Vagina (tissue), 2 donors: ENCODE results near the gene NEDD4.

Source experiments
- POLR2A ChIP-seq, 2 donors: fragments of 450-650 bp; IDR thresholded peaks; one replicate each; pipeline ENCODE4 v1.6.1; 2017; ENCODE audit warnings: antibody characterized with exemption in 2 of 2, mild to moderate bottlenecking in 2 of 2, moderate library complexity in 2 of 2
- TF ChIP-seq, protein P1 (sequence below), 3 experiments: fragments of 450-650 bp in 2 of 3; fragments of 200-600 bp in 1 of 3; sonication (generic) in 1 of 3; IDR thresholded peaks; one replicate each; pipeline ENCODE4 v1.5.1; 2017 to 2019; ENCODE audit warnings: antibody characterized with exemption in 3 of 3, mild to moderate bottlenecking in 2 of 3, moderate library complexity in 2 of 3

DNA sequence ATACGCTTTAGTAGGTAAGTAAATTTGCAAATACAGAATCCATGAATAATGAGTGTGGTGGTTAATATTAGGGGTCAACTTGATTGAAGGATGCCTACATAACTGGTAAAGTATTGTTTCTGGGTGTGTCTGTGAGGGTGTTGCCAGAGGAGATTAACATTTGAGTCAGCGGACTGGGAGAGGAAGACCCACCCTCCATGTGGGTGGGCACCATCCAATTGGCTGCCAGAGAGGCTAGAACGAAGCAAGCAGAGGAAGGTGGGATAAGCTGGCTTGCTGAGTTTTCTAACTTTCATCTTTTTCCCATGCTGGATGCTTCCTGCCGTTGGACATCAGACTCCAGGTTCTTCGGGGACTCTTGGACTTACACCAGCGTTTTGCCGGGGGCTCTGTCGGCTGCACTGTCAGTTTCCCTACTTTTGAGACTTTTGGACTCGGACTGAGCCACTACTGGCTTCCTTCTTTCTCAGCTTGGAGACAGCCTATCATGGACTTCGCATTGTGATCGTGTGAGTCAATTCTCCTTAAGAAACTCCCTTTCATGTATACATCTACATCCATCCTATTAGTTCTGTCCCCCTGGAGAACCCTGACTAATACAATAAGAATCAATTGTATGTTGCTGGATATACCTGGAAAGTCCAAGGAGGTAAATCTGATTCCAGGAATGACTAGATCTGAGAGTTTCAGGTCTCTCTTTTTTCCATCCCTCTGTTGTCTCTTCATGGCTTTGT lies 25.8 kb upstream of the NEDD4 start:
- TF ChIP-seq, protein P1, sequence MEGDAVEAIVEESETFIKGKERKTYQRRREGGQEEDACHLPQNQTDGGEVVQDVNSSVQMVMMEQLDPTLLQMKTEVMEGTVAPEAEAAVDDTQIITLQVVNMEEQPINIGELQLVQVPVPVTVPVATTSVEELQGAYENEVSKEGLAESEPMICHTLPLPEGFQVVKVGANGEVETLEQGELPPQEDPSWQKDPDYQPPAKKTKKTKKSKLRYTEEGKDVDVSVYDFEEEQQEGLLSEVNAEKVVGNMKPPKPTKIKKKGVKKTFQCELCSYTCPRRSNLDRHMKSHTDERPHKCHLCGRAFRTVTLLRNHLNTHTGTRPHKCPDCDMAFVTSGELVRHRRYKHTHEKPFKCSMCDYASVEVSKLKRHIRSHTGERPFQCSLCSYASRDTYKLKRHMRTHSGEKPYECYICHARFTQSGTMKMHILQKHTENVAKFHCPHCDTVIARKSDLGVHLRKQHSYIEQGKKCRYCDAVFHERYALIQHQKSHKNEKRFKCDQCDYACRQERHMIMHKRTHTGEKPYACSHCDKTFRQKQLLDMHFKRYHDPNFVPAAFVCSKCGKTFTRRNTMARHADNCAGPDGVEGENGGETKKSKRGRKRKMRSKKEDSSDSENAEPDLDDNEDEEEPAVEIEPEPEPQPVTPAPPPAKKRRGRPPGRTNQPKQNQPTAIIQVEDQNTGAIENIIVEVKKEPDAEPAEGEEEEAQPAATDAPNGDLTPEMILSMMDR (IDR thresholded peaks at IDR 0.05), result no peak
- no peak for TF ChIP-seq POLR2A (IDR thresholded peaks at IDR 0.05)
